Right lobe of liver (tissue), 4 donors: ENCODE measurements around the gene GRM5.

Source experiments
- POLR2A ChIP-seq: fragments of 450-650 bp; IDR thresholded peaks from one replicate; pipeline ENCODE4 v1.6.1; 2017; ENCODE audit warnings: antibody characterized with exemption, mild to moderate bottlenecking
- TF ChIP-seq, protein P1 (sequence below), 4 donors: fragments of 200-600 bp in 3 of 4; fragments of 450-650 bp in 1 of 4; IDR thresholded peaks; one replicate each; pipeline versions ENCODE4 v1.5.1 to v1.8.0; 2016 to 2022; ENCODE audit warnings: antibody characterized with exemption in 4 of 4, mild to moderate bottlenecking in 2 of 4
- donor health status: DM: no; HTN: no; CAD: no.
- donor health status: DM: no; HTN: no; CAD: no.
- donor health status: DM: no; HTN: yes; CAD: no.

- TF ChIP-seq, protein P1, sequence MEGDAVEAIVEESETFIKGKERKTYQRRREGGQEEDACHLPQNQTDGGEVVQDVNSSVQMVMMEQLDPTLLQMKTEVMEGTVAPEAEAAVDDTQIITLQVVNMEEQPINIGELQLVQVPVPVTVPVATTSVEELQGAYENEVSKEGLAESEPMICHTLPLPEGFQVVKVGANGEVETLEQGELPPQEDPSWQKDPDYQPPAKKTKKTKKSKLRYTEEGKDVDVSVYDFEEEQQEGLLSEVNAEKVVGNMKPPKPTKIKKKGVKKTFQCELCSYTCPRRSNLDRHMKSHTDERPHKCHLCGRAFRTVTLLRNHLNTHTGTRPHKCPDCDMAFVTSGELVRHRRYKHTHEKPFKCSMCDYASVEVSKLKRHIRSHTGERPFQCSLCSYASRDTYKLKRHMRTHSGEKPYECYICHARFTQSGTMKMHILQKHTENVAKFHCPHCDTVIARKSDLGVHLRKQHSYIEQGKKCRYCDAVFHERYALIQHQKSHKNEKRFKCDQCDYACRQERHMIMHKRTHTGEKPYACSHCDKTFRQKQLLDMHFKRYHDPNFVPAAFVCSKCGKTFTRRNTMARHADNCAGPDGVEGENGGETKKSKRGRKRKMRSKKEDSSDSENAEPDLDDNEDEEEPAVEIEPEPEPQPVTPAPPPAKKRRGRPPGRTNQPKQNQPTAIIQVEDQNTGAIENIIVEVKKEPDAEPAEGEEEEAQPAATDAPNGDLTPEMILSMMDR (IDR thresholded peaks at IDR 0.05) = no peak
- TF ChIP-seq POLR2A = no peak
Observed at GRCh38 chr11:88831303-88831890, 234.4 kb downstream of the GRM5 start.
